ENCODE measurements around the gene TAMALIN. TPM values are rescaled to one million over a fixed set of nuclear protein-coding genes. Genes with fewer than 3 reads are reported as not detected.

TAMALIN gene
- 0.22 and 0.35 TPM in 2 replicates for polyA plus RNA-seq (2011; rRNA removed)
- polyA plus RNA-seq (2012; cell fraction: cytosol; rRNA removed): 0.44 and 0.53 TPM in 2 replicates
- polyA plus RNA-seq (2012; cell fraction: nucleus; rRNA removed): 1.4 and 3.1 TPM in 2 replicates
- polyA plus RNA-seq (2017; fragmentation: RNase III; extraction: RNeasy Plus Mini Kit Qiagen cat#74134 plus additional on column Dnase treatment): 0.16 to 0.30 TPM (median 0.29 TPM) in 3 replicates
- polyA minus RNA-seq (2011; rRNA and poly(A)+ RNA removed): 0.44 and 0.62 TPM in 2 replicates

DNA sequence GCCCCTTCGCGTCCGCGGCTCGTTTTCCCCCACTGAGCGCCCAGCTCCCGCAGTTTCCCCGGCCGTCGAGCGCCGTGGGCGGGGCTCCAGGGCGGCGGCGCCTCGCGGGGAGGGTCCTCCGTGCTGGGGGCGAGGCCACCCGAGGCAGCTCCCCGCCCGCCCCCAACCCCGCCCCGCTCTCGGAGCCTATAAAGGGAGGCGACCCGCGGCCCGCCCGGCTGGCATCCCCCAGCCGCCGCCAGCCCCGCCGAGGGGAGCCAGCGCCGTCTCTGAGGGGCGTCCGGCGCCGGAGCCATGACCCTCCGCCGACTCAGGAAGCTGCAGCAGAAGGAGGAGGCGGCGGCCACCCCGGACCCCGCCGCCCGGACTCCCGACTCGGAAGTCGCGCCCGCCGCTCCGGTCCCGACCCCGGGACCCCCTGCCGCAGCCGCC is at the start of gene TAMALIN:
Gene TAMALIN (plus strand): TSS at position 221 of the 432 bp plus-strand sequence. CDS start 74 bp downstream, at position 295.
- DNase-seq (ENCODE audit: low read depth in 1 of 2, low spot score in 1 of 2) (no peak), ATAC-seq (peak in 1 of 2 experiments; percentile 50; a peak in 3 of 6 replicates), FAIRE-seq (no peak)
- peak within 1 kb of the TSS; percentile 48 to 66; a peak in 5 of 6 replicates for H3K27ac ChIP-seq
- H3K4me1 ChIP-seq: 0 out of 3 replicates have a peak, but pooled peaks cover 3% of the 10 kb centered on the region
- TF ChIP-seq, protein P1, sequence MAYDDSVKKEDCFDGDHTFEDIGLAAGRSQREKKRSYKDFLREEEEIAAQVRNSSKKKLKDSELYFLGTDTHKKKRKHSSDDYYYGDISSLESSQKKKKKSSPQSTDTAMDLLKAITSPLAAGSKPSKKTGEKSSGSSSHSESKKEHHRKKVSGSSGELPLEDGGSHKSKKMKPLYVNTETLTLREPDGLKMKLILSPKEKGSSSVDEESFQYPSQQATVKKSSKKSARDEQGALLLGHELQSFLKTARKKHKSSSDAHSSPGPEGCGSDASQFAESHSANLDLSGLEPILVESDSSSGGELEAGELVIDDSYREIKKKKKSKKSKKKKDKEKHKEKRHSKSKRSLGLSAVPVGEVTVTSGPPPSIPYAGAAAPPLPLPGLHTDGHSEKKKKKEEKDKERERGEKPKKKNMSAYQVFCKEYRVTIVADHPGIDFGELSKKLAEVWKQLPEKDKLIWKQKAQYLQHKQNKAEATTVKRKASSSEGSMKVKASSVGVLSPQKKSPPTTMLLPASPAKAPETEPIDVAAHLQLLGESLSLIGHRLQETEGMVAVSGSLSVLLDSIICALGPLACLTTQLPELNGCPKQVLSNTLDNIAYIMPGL (CRISPR knock-in tag; IDR thresholded peaks at IDR 0.05; ENCODE audit: borderline replicate concordance): no peak
- TF ChIP-seq ZSCAN20 (CRISPR knock-in tag; IDR thresholded peaks at IDR 0.05): no peak
- no peak for TF ChIP-seq EP300 (IDR thresholded peaks at IDR 0.05)
- TF ChIP-seq, protein P2, sequence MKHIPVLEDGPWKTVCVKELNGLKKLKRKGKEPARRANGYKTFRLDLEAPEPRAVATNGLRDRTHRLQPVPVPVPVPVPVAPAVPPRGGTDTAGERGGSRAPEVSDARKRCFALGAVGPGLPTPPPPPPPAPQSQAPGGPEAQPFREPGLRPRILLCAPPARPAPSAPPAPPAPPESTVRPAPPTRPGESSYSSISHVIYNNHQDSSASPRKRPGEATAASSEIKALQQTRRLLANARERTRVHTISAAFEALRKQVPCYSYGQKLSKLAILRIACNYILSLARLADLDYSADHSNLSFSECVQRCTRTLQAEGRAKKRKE (CRISPR knock-in tag; IDR thresholded peaks at IDR 0.05; ENCODE audit: low read depth): no peak
- TF ChIP-seq, protein P3, sequence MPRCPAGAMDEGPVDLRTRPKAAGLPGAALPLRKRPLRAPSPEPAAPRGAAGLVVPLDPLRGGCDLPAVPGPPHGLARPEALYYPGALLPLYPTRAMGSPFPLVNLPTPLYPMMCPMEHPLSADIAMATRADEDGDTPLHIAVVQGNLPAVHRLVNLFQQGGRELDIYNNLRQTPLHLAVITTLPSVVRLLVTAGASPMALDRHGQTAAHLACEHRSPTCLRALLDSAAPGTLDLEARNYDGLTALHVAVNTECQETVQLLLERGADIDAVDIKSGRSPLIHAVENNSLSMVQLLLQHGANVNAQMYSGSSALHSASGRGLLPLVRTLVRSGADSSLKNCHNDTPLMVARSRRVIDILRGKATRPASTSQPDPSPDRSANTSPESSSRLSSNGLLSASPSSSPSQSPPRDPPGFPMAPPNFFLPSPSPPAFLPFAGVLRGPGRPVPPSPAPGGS (IDR thresholded peaks at IDR 0.05): no peak
- no peak for TF ChIP-seq MAFK (IDR thresholded peaks at IDR 0.05; ENCODE audit: partially characterized antibody)
- no peak for TF ChIP-seq JUNB (IDR thresholded peaks at IDR 0.05)
- no peak for TF ChIP-seq NFE2L2 (conservative IDR thresholded peaks at IDR 0.05; ENCODE audit: low read length)
- no peak for TF ChIP-seq HEYL (CRISPR knock-in tag; IDR thresholded peaks at IDR 0.05)
- no peak for TF ChIP-seq SMC3 (IDR thresholded peaks at IDR 0.05)
- TF ChIP-seq MAZ (IDR thresholded peaks at IDR 0.05; ENCODE audit: borderline replicate concordance, low read depth, low read length): no peak
- TF ChIP-seq PHF8 (IDR thresholded peaks at IDR 0.05; ENCODE audit: borderline replicate concordance, low read depth): no peak
- no peak for TF ChIP-seq EHMT2 (IDR thresholded peaks at IDR 0.05; ENCODE audit: low read depth)
- TF ChIP-seq ZC3H11A (IDR thresholded peaks at IDR 0.05): no peak
- no peak for TF ChIP-seq HDAC2 (IDR thresholded peaks at IDR 0.05)
- H3K4me3 ChIP-seq: peak within 1 kb of the TSS; percentile 52
- peak within 1 kb of the TSS; percentile 97 for H3K4me2 ChIP-seq
- ChIA-PET POLR2A (interaction anchor here (1.0 to 1.4 kb wide), 2 partner anchors 16 to 17 kb away, joined by 3 to 8 read pairs; no protein-coding TSS in a partner anchor), CTCF (interaction anchor here (1.1 to 36.7 kb wide), 4 partner anchors 9 to 116 kb away, joined by 3 to 1544 read pairs (median 797); partner anchors contain the start of gene TAMALIN)
- no peaks in the 10 kb centered on the region for H3K9me3 ChIP-seq
- WGBS (ENCODE audit: missing lambda C conversion rate): 0% methylated on average over 13 of the region's 60 CpGs

DNA sequence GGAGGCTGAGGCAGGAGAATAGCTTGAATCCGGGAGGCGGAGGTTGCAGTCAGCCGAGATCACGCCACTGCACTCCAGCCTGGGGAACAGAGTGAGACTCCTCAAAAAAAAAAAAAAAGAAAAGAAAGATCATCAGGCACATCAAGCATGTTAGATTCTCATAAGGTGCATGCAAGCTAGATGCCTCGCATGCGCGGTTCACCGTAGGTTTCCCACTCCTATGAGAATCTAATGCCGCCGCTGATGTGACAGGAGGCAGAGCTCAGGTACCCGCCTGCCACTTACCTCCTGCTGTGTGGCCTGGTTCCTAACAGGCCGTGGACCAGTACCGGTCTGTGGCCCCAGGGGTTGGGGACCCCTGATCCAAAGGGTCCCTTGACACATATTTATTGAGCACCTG is 48.2 kb upstream of the TAMALIN start:
- Histone ChIP-seq H3K27ac (no peak overlapping the region), H3K4me2 (no peak overlapping the region), H3K9me3 (0 out of 3 replicates have a peak, but pooled peaks cover 2% of the 10 kb centered on the region), H3K4me3 (no peak overlapping the region), H3K4me1 (peaks cover 31% of the 10 kb centered on the region)
- DNase-seq (ENCODE audit: low read depth in 1 of 2, low spot score in 1 of 2) (no peak), FAIRE-seq (no peak), ATAC-seq (no peak)
- ChIA-PET CTCF (interaction anchor here (0.6 to 2.2 kb wide), 4 partner anchors 12 to 46 kb away, joined by 4 to 6 read pairs (median 4); no protein-coding TSS in a partner anchor), POLR2A (no interaction called here)
- no peak for TF ChIP-seq EP300 (IDR thresholded peaks at IDR 0.05)
- 91% methylated on average over 13 of the region's 13 CpGs for WGBS (ENCODE audit: missing lambda C conversion rate)

DNA sequence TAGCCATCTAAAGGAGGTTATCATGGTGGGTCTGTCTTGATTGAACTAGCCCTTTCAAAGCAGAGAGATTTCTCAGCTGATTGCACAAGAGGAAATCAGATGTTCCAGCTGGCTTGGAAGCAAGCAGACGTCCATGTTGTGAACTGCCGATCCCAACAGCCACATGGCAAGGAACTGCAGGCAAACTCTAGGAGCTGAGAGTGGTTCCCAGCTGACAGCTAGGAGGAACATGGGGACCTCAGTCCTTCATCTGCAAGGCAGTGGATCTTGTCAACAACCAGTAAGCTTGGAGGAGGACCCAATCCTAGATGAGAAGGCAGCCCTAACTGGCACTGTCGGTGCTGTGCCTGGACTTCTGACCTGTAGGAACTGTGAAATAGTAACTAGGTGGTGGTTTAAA is 47.5 kb upstream of the TAMALIN start:
- ChIA-PET POLR2A (no interaction called here), CTCF (interaction anchor here (0.6 to 2.2 kb wide), 5 partner anchors 12 to 158 kb away, joined by 3 to 6 read pairs (median 4); no protein-coding TSS in a partner anchor)
- DNase-seq (ENCODE audit: low read depth in 1 of 2, low spot score in 1 of 2) (no peak), FAIRE-seq (no peak), ATAC-seq (no peak)
- WGBS (ENCODE audit: missing lambda C conversion rate): 84% methylated on average over 3 of the region's 3 CpGs
- H3K4me1 ChIP-seq: peaks cover 24% of the 10 kb centered on the region
- H3K4me2 ChIP-seq: no peak overlapping the region
- H3K27ac ChIP-seq: no peak overlapping the region
- no peak overlapping the region for H3K4me3 ChIP-seq
- 0 out of 3 replicates have a peak, but pooled peaks cover 2% of the 10 kb centered on the region for H3K9me3 ChIP-seq
- TF ChIP-seq SREBF2 (IDR thresholded peaks at IDR 0.05) (no peak), NR3C1 (IDR thresholded peaks at IDR 0.05) (no peak), JUNB (IDR thresholded peaks at IDR 0.05) (no peak), EP300 (IDR thresholded peaks at IDR 0.05) (no peak), BHLHE40 (IDR thresholded peaks at IDR 0.05; ENCODE audit: low read depth, low read length) (no peak), EHMT2 (IDR thresholded peaks at IDR 0.05; ENCODE audit: low read depth) (no peak), MAZ (IDR thresholded peaks at IDR 0.05; ENCODE audit: borderline replicate concordance, low read depth, low read length) (no peak), POLR2AphosphoS2 (conservative IDR thresholded peaks at IDR 0.05; ENCODE audit: low read length) (no peak), HEYL (CRISPR knock-in tag; IDR thresholded peaks at IDR 0.05) (no peak), ZFP36 (IDR thresholded peaks at IDR 0.05; ENCODE audit: borderline replicate concordance, partially characterized antibody) (no peak), RNF2 (IDR thresholded peaks at IDR 0.05; ENCODE audit: borderline replicate concordance, low read depth) (no peak), RFX5 (IDR thresholded peaks at IDR 0.05) (no peak), TFCP2L1 (CRISPR knock-in tag; IDR thresholded peaks at IDR 0.05) (no peak), CHD4 (IDR thresholded peaks at IDR 0.05; ENCODE audit: borderline replicate concordance) (no peak)
- TF ChIP-seq, protein P1 (CRISPR knock-in tag; IDR thresholded peaks at IDR 0.05; ENCODE audit: borderline replicate concordance): no peak
- TF ChIP-seq, protein P4, sequence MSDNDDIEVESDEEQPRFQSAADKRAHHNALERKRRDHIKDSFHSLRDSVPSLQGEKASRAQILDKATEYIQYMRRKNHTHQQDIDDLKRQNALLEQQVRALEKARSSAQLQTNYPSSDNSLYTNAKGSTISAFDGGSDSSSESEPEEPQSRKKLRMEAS (IDR thresholded peaks at IDR 0.05): no peak
